NCI-H2107 treated with DMSO at 0.1 percent for 48 hours (cell line): ENCODE measurements around the gene FARS2.
"Not testable (repeated sequence)": the region's sequence is repeated elsewhere in the genome, so short reads cannot be mapped to it uniquely, and the experiment has no call there.

Experiments
- DNase-seq: peaks from one replicate; lab custom pipeline; 2025; ENCODE audit not compliant: unreplicated experiment; lab: John Stamatoyannopoulos, UW

Gene FARS2

GRCh38 chr6:5772408-5773120 lies 511.3 kb downstream of the FARS2 start:
- no peak for DNase-seq

GRCh38 chr6:5776104-5776503 lies 514.8 kb downstream of the FARS2 start:
- DNase-seq, result no peak

GRCh38 chr6:5776706-5777390 lies 515.5 kb downstream of the FARS2 start:
- no peak for DNase-seq

- no peak for DNase-seq
Measured at GRCh38 chr6:5778317-5778857, 517.1 kb downstream of the FARS2 start.

GRCh38 chr6:5778906-5779305 lies 517.6 kb downstream of the FARS2 start:
- DNase-seq, result no peak

- DNase-seq, result no peak
Measured at GRCh38 chr6:5781019-5781418, 519.7 kb downstream of the FARS2 start.

GRCh38 chr6:5781966-5782556 lies 520.7 kb downstream of the FARS2 start:
- DNase-seq, result no peak

GRCh38 chr6:5782783-5783547 lies 521.7 kb downstream of the FARS2 start:
- peak; percentile 15 for DNase-seq

- no peak for DNase-seq
Measured at GRCh38 chr6:5783584-5784089, 522.3 kb downstream of the FARS2 start.

GRCh38 chr6:5785249-5785648 lies 523.9 kb downstream of the FARS2 start:
- no peak for DNase-seq

GRCh38 chr6:5786321-5786968 lies 525.1 kb downstream of the FARS2 start:
- DNase-seq, result no peak

- DNase-seq, result no peak
Measured at GRCh38 chr6:5786969-5787720, 525.8 kb downstream of the FARS2 start.

- not testable (repeated sequence) for DNase-seq
Measured at GRCh38 chr6:5789426-5789825, 528.1 kb downstream of the FARS2 start.

- DNase-seq, result not testable (repeated sequence)
Measured at GRCh38 chr6:5796555-5796954, 535.2 kb downstream of the FARS2 start.

GRCh38 chr6:5806406-5806805 lies 545.1 kb downstream of the FARS2 start:
- DNase-seq, result not testable (repeated sequence)

GRCh38 chr6:5809450-5809849 lies 548.1 kb downstream of the FARS2 start:
- DNase-seq, result no peak

- DNase-seq, result no peak
Measured at GRCh38 chr6:5811997-5812396, 550.7 kb downstream of the FARS2 start.

- no peak for DNase-seq
Measured at GRCh38 chr6:5813625-5814027, 552.3 kb downstream of the FARS2 start.

GRCh38 chr6:5814116-5814515 lies 552.8 kb downstream of the FARS2 start:
- no peak for DNase-seq

- no peak for DNase-seq
Measured at GRCh38 chr6:5814901-5815300, 553.6 kb downstream of the FARS2 start.
